Right renal pelvis (tissue), 4 donors: ENCODE measurements around the gene MICAL2. TPM values are rescaled to one million over a fixed set of nuclear protein-coding genes. Genes with fewer than 3 reads are reported as not detected.
A peak's percentile ranks its signal among the peaks of the same experiment; 100 is the strongest.

Experiments used
- DNase-seq, 4 donors: peaks; one replicate each; pipeline ENCODE4 v3.0.0-alpha.2; 2013; ENCODE audit warnings: low read depth in 4 of 4, low spot score in 3 of 4, missing footprints in 1 of 4
- polyA plus RNA-seq, 4 donors: library from polyadenylated mRNA; unstranded; fragments of 120-200 nt; gene quantifications; one replicate each; pipeline ENCODE4 v1.2.1, GENCODE V29; 2013; ENCODE audit not compliant: insufficient read length in 4 of 4

Gene MICAL2
- polyA plus RNA-seq, 4 donors, result 6.3 to 9.4 (median 8.0) TPM

GRCh38 chr11:12239804-12240371, 129.5 kb downstream of the MICAL2 start:
- DNase-seq, result no peak

- no peak for DNase-seq
These were observed 130.3 kb downstream of the MICAL2 start for GRCh38 chr11:12240677-12241076.

- DNase-seq, result no peak
These were observed 131.0 kb downstream of the MICAL2 start for GRCh38 chr11:12241401-12241800.

- DNase-seq, result no peak
These were observed 131.7 kb downstream of the MICAL2 start for GRCh38 chr11:12241971-12242672.

GRCh38 chr11:12242966-12243365, 132.6 kb downstream of the MICAL2 start:
- no peak for DNase-seq

- no peak for DNase-seq
These were observed 133.1 kb downstream of the MICAL2 start for GRCh38 chr11:12243486-12243885.

GRCh38 chr11:12243911-12244550, 133.6 kb downstream of the MICAL2 start:
- DNase-seq, result no peak

GRCh38 chr11:12245091-12245490, 134.7 kb downstream of the MICAL2 start:
- no peak for DNase-seq

- DNase-seq, result no peak
These were observed 135.2 kb downstream of the MICAL2 start for GRCh38 chr11:12245549-12246016.

GRCh38 chr11:12246147-12246546, 135.8 kb downstream of the MICAL2 start:
- no peak for DNase-seq

- no peak for DNase-seq
These were observed 136.6 kb downstream of the MICAL2 start for GRCh38 chr11:12246989-12247388.

GRCh38 chr11:12247543-12248254, 137.3 kb downstream of the MICAL2 start:
- no peak for DNase-seq

GRCh38 chr11:12248330-12248729, 137.9 kb downstream of the MICAL2 start:
- peak in 1 of 4 donors; percentile 36 for DNase-seq

- no peak for DNase-seq
These were observed 139.3 kb downstream of the MICAL2 start for GRCh38 chr11:12249590-12250260.

- DNase-seq, result no peak
These were observed 141.5 kb downstream of the MICAL2 start for GRCh38 chr11:12251666-12252560.

GRCh38 chr11:12253843-12254281, 143.5 kb downstream of the MICAL2 start:
- DNase-seq, result no peak

- no peak for DNase-seq
These were observed 148.1 kb downstream of the MICAL2 start for GRCh38 chr11:12258451-12258850.

GRCh38 chr11:12259956-12260355, 149.6 kb downstream of the MICAL2 start:
- DNase-seq, result no peak

GRCh38 chr11:12260731-12261521, 150.5 kb downstream of the MICAL2 start:
- no peak for DNase-seq
